A549 (cell line): ENCODE results near the gene GJA3. TPM values are rescaled to one million over a fixed set of nuclear protein-coding genes. Genes with fewer than 3 reads are reported as not detected.

Experiments
- ATAC-seq, 2 experiments: fragments of 200-7000 bp in 1 of 2; fragments of >200 bp in 1 of 2; cut with Nextera tagmentation in 1 of 2; cut with Tn5 transposase in 1 of 2; 3 replicates each; pipeline versions ENCODE4 v1.8.0 to v1.9.1; 2018 to 2020; ENCODE audit warnings: mild to moderate bottlenecking in 1 of 2, moderate library complexity in 1 of 2
- CTCF ChIA-PET: fragments of 300-600 bp; sonication (Branson Sonifier 250); formaldehyde crosslinking; extraction: SDS; loops from one replicate; lab custom pipeline; 2021; ENCODE audit warnings: antibody characterized with exemption, inconsistent platforms; lab: Yijun Ruan, JAX
- POLR2A ChIA-PET: fragments of 350-600 bp; formaldehyde crosslinking; extraction: SDS; loops from one replicate; lab custom pipeline; 2021; ENCODE audit warnings: antibody characterized with exemption, inconsistent platforms; lab: Yijun Ruan, JAX
- DNase-seq, 2 experiments: peaks; one replicate each; pipeline versions ENCODE4 v3.0.0 to v3.0.0-alpha.2; 2011 to 2016; ENCODE audit warnings: low read depth in 1 of 2, low spot score in 1 of 2
- FAIRE-seq: peaks from 2 replicates; lab custom pipeline; 2011; peaks lifted over from hg19 to GRCh38; lab: Jason Lieb, UNC
- H3K27ac ChIP-seq, 2 experiments: fragments of >200 bp; sonication (Bioruptor Twin); formaldehyde crosslinking; 3 replicates each; pipeline ENCODE4 v1.5.1; 2016 to 2017
- H3K4me1 ChIP-seq: fragments of >200 bp; sonication (Bioruptor Twin); formaldehyde crosslinking; 3 replicates; pipeline ENCODE4 v1.6.1; 2016
- H3K4me2 ChIP-seq: fragments of >200 bp; sonication (Bioruptor Twin); formaldehyde crosslinking; 3 replicates; pipeline ENCODE4 v1.6.1; 2016
- H3K4me3 ChIP-seq: fragments of >200 bp; sonication (Bioruptor Twin); formaldehyde crosslinking; 3 replicates; pipeline ENCODE4 v1.5.1; 2016
- H3K9me3 ChIP-seq: fragments of >200 bp; sonication (Bioruptor Twin); formaldehyde crosslinking; 3 replicates; pipeline ENCODE4 v1.6.1; 2016
- BCL3 ChIP-seq: fragments of >200 bp; sonication (Bioruptor Twin); formaldehyde crosslinking; IDR thresholded peaks from 3 replicates; pipeline ENCODE4 v1.6.1; 2016
- BHLHE40 ChIP-seq: IDR thresholded peaks from 2 replicates; pipeline ENCODE4 v1.6.1; 2012; ENCODE audit warnings: low read depth, low read length, inconsistent platforms
- CBX2 ChIP-seq: fragments of 200-600 bp; sonication (generic); IDR thresholded peaks from 2 replicates; pipeline ENCODE4 v1.6.1; 2016; ENCODE audit warnings: low read depth, mild to moderate bottlenecking, borderline replicate concordance
- CBX8 ChIP-seq: fragments of 200-600 bp; sonication (generic); IDR thresholded peaks from 2 replicates; pipeline ENCODE4 v1.6.1; 2016
- CHD2 ChIP-seq: fragments of 150-350 bp; IDR thresholded peaks from 2 replicates; pipeline ENCODE4 v1.6.1; 2014; ENCODE audit warnings: low read length; ENCODE audit not compliant: partially characterized antibody
- CTCF ChIP-seq: fragments of >200 bp; sonication (Bioruptor Twin); formaldehyde crosslinking; IDR thresholded peaks from 3 replicates; pipeline ENCODE4 v1.5.1; 2016
- EHMT2 ChIP-seq: fragments of 200-600 bp; sonication (generic); IDR thresholded peaks from 2 replicates; pipeline ENCODE4 v1.6.1; 2016; ENCODE audit warnings: antibody characterized with exemption, low read depth, mild to moderate bottlenecking, moderate library complexity
- ESRRA ChIP-seq: fragments of 150-350 bp; IDR thresholded peaks from 2 replicates; pipeline ENCODE4 v1.6.1; 2014; ENCODE audit warnings: mild to moderate bottlenecking, low read length, borderline replicate concordance
- FOXS1 ChIP-seq: fragments of 250-450 bp; sonication (Bioruptor Pico); IDR thresholded peaks from 2 replicates; pipeline ENCODE4 v1.5.0; 2020; ENCODE audit warnings: mild to moderate bottlenecking, moderate library complexity
- HEYL ChIP-seq: fragments of 250-450 bp; sonication (Bioruptor Pico); IDR thresholded peaks from 2 replicates; pipeline ENCODE4 v1.8.0; 2021; ENCODE audit warnings: mild to moderate bottlenecking, moderate library complexity
- HOXB5 ChIP-seq: fragments of 250-450 bp; sonication (Bioruptor Pico); IDR thresholded peaks from 2 replicates; pipeline ENCODE4 v1.5.0; 2020; ENCODE audit warnings: mild to moderate bottlenecking, moderate library complexity
- JUN ChIP-seq, 2 experiments: fragments of >200 bp; sonication (Bioruptor Twin); formaldehyde crosslinking; IDR thresholded peaks; 2 replicates in 1 of 2; 3 replicates in 1 of 2; pipeline ENCODE4 v1.6.1; 2016 to 2017
- KDM1A ChIP-seq: fragments of 200-600 bp; sonication (generic); IDR thresholded peaks from 2 replicates; pipeline ENCODE4 v1.6.1; 2016; ENCODE audit warnings: low read depth, mild to moderate bottlenecking
- KDM5A ChIP-seq: fragments of 200-600 bp; sonication (generic); IDR thresholded peaks from 2 replicates; pipeline ENCODE4 v1.6.1; 2016; ENCODE audit warnings: antibody characterized with exemption, mild to moderate bottlenecking
- MAFK ChIP-seq: fragments of 450-650 bp; IDR thresholded peaks from 2 replicates; pipeline ENCODE4 v1.6.1; 2014; ENCODE audit not compliant: partially characterized antibody
- MAX ChIP-seq: IDR thresholded peaks from 2 replicates; pipeline ENCODE4 v1.6.1; 2012
- PBX3 ChIP-seq: IDR thresholded peaks from 2 replicates; pipeline ENCODE4 v1.6.1; 2012
- PHF8 ChIP-seq: fragments of 200-600 bp; sonication (generic); IDR thresholded peaks from 2 replicates; pipeline ENCODE4 v1.6.1; 2016; ENCODE audit warnings: low read depth, mild to moderate bottlenecking, antibody characterized with exemption, moderate library complexity, borderline replicate concordance
- POLR2AphosphoS2 ChIP-seq: conservative IDR thresholded peaks from 2 replicates; pipeline ENCODE4 v1.6.1; 2012; ENCODE audit warnings: low read length, improper control_type of control experiment, inconsistent platforms
- RAD21 ChIP-seq, 2 experiments: fragments of >200 bp in 1 of 2; sonication (Bioruptor Twin) in 1 of 2; formaldehyde crosslinking in 1 of 2; IDR thresholded peaks in 1 of 2; conservative IDR thresholded peaks in 1 of 2; 2 replicates in 1 of 2; 3 replicates in 1 of 2; pipeline ENCODE4 v1.6.1; 2012 to 2018; ENCODE audit warnings: inconsistent platforms in 1 of 2
- RNF2 ChIP-seq: fragments of 200-600 bp; sonication (generic); IDR thresholded peaks from 2 replicates; pipeline ENCODE4 v1.6.1; 2016; ENCODE audit warnings: low read depth, mild to moderate bottlenecking, antibody characterized with exemption, moderate library complexity, borderline replicate concordance
- SMC3 ChIP-seq: fragments of >200 bp; sonication (Bioruptor Twin); formaldehyde crosslinking; IDR thresholded peaks from 3 replicates; pipeline ENCODE4 v1.6.1; 2018; ENCODE audit warnings: inconsistent platforms
- SREBF2 ChIP-seq: fragments of 450-650 bp; IDR thresholded peaks from 2 replicates; pipeline ENCODE4 v1.6.1; 2014; ENCODE audit warnings: mild to moderate bottlenecking, moderate library complexity
- TP53 ChIP-seq: fragments of 250-450 bp; sonication (Bioruptor Pico); IDR thresholded peaks from 2 replicates; pipeline ENCODE4 v1.5.0; 2021; ENCODE audit warnings: mild to moderate bottlenecking, moderate library complexity
- ZFP36 ChIP-seq: fragments of 450-650 bp; IDR thresholded peaks from 2 replicates; pipeline ENCODE4 v1.6.1; 2014; ENCODE audit warnings: borderline replicate concordance; ENCODE audit not compliant: partially characterized antibody
- WGBS: methylation state at CpG from one replicate; pipeline ENCODE4 v1.1.6; 2017; ENCODE audit errors: missing lambda C conversion rate; 5-methylcytosine and 5-hydroxymethylcytosine counted together
- polyA plus RNA-seq, 4 experiments: library from polyadenylated mRNA; depleted of rRNA in 3 of 4; stranded (reverse); fragments of >200 nt; fragmentation: RNase III in 1 of 4; extraction: RNeasy Plus Mini Kit Qiagen cat#74134 plus additional on column Dnase treatment in 1 of 4; gene quantifications; 2 replicates in 3 of 4; 3 replicates in 1 of 4; pipeline ENCODE4 v1.2.3, GENCODE V29; 2011 to 2017

The GJA3 gene
- polyA plus RNA-seq, 2 of the 4 experiments (the other 2 are of a cell fraction) = 0.06 to 0.19 TPM

- POLR2A ChIA-PET = no interaction called here
- Histone ChIP-seq H3K4me2 (no peak overlapping the region), H3K9me3 (no peaks in the 10 kb centered on the region), H3K4me1 (no peaks in the 10 kb centered on the region), H3K4me3 (no peak overlapping the region)
- ATAC-seq (no peak), FAIRE-seq (no peak)
- WGBS = 75% methylated on average over 10 of the region's 10 CpGs
- no peak for TF ChIP-seq RNF2
- TF ChIP-seq KDM1A = no peak
- no peak for TF ChIP-seq CHD2
- no peak for TF ChIP-seq RAD21 (conservative IDR thresholded peaks at IDR 0.05 in 1 of 2, IDR thresholded peaks at IDR 0.05 in 1 of 2)
- TF ChIP-seq PHF8 = no peak
- no peak for TF ChIP-seq PBX3
- TF ChIP-seq TP53 (CRISPR knock-in tag) = no peak
- no peak for TF ChIP-seq ZFP36
- no peak for TF ChIP-seq EHMT2
- TF ChIP-seq CBX2 = no peak
- no peak for TF ChIP-seq HEYL (CRISPR knock-in tag)
- TF ChIP-seq HOXB5 (CRISPR knock-in tag) = no peak
- no peak for TF ChIP-seq CTCF
- TF ChIP-seq, all 56 proteins: peak for 0
- H3K27ac ChIP-seq = no peak overlapping the region
- CTCF ChIA-PET = interaction anchor here (0.6 kb wide), 1 partner anchor 33 kb away, joined by 3 read pairs; no protein-coding TSS in a partner anchor
- DNase-seq = no peak
Measured at GRCh38 chr13:20114066-20114610, 46.7 kb downstream of the GJA3 start.

GRCh38 chr13:20109037-20109436 lies 51.8 kb downstream of the GJA3 start:
- no peak for ATAC-seq
- CTCF ChIA-PET = interaction anchor here (1.2 to 2.6 kb wide), 3 partner anchors 9 to 54 kb away, joined by 3 to 7 read pairs (median 4); no protein-coding TSS in a partner anchor
- no peak overlapping the region for H3K4me3 ChIP-seq

GRCh38 chr13:20106742-20107141 lies 54.1 kb downstream of the GJA3 start:
- 17% methylated on average over 4 of the region's 4 CpGs for WGBS
- CTCF ChIA-PET = interaction anchor here (0.8 to 2.5 kb wide), 3 partner anchors 9 to 21 kb away, joined by 3 to 11 read pairs (median 4); no protein-coding TSS in a partner anchor
- no peak for FAIRE-seq
- Histone ChIP-seq H3K4me1 (no peaks in the 10 kb centered on the region), H3K9me3 (no peaks in the 10 kb centered on the region), H3K4me3 (no peak overlapping the region), H3K4me2 (no peak overlapping the region), H3K27ac (no peak overlapping the region)
- no peak for TF ChIP-seq FOXS1
- no peak for TF ChIP-seq RAD21 (conservative IDR thresholded peaks at IDR 0.05 in 1 of 2, IDR thresholded peaks at IDR 0.05 in 1 of 2)
- no peak for TF ChIP-seq CHD2
- no peak for TF ChIP-seq SREBF2
- TF ChIP-seq CTCF = no peak
- no peak for TF ChIP-seq MAX
- no peak for TF ChIP-seq POLR2AphosphoS2
- TF ChIP-seq CBX8 = no peak
- no peak for TF ChIP-seq KDM5A
- DNase-seq = no peak
- ATAC-seq = no peak
- POLR2A ChIA-PET = no interaction called here

More at GRCh38 chr13:20109037-20109436, 51.8 kb downstream of the GJA3 start:
- no peaks in the 10 kb centered on the region for H3K4me1 ChIP-seq
- H3K27ac ChIP-seq = no peak overlapping the region
- H3K4me2 ChIP-seq = no peak overlapping the region
- TF ChIP-seq JUN (IDR thresholded peaks at IDR 0.05) = no peak
- TF ChIP-seq BCL3 = no peak
- no peak for TF ChIP-seq MAFK
- TF ChIP-seq SMC3 = no peak
- no peak for TF ChIP-seq ESRRA
- TF ChIP-seq BHLHE40 = no peak
- TF ChIP-seq, all 56 proteins: peak for 0
- no peaks in the 10 kb centered on the region for H3K9me3 ChIP-seq
- no peak for DNase-seq
- POLR2A ChIA-PET = no interaction called here
- no peak for FAIRE-seq
- WGBS = 53% methylated on average over 2 of the region's 2 CpGs
